ENCODE measurements around the gene LANCL2. TPM values are rescaled to one million over a fixed set of nuclear protein-coding genes. Genes with fewer than 3 reads are reported as not detected.

Gene LANCL2
- total and polyA plus RNA-seq, 2 experiments from 2014 or later, result 7.3 to 10.7 TPM

- DNase-seq (ENCODE audit: low spot score), result no peak
- Histone ChIP-seq H3K27ac (ENCODE audit: low read depth) (no peak overlapping the region), H3K4me2 (no peak overlapping the region), H2AFZ (no peak overlapping the region), H3K79me2 (replicated peaks; ENCODE audit: insufficient read depth) (no peaks in the 10 kb centered on the region), H3F3A (replicated peaks; ENCODE audit: low read depth) (no peaks in the 10 kb centered on the region), H3K36me3 (ENCODE audit: insufficient read depth) (no peaks in the 10 kb centered on the region; the same call in 1 of the 2 replicates), H3K27me3 (ENCODE audit: insufficient read depth) (no peaks in the 10 kb centered on the region), H3K4me1 (ENCODE audit: insufficient read depth) (no peaks in the 10 kb centered on the region), H3K9me2 (ENCODE audit: insufficient read depth) (peaks cover 3% of the 10 kb centered on the region; the same call in 1 of the 2 replicates), H4K20me1 (replicated peaks; ENCODE audit: insufficient read depth) (no peaks in the 10 kb centered on the region), H3K4me3 (no peak overlapping the region)
- H3K4me3 Mint-ChIP-seq, result no peak overlapping the region
- H3K36me3 Mint-ChIP-seq (ENCODE audit: low read depth), result peaks cover 50% of the 10 kb centered on the region
- no peak for ATAC-seq
- no peak for TF ChIP-seq ZNF331 (CRISPR knock-in tag; IDR thresholded peaks at IDR 0.05; ENCODE audit: low read depth)
- H3K27ac Mint-ChIP-seq, result no peak overlapping the region
- H3K4me1 Mint-ChIP-seq, result no peaks in the 10 kb centered on the region
- peaks cover 2% of the 10 kb centered on the region for H3K27me3 Mint-ChIP-seq (ENCODE audit: insufficient read depth, low read depth, poor library complexity)
- H3K9me3 Mint-ChIP-seq, result peaks cover 11% of the 10 kb centered on the region
These were observed 31.2 kb downstream of the LANCL2 start for GRCh38 chr7:55396233-55396785.

- H3K9me2 ChIP-seq (ENCODE audit: insufficient read depth), result peaks cover 3% of the 10 kb centered on the region; the same call in 1 of the 2 replicates
- H3K27me3 Mint-ChIP-seq (ENCODE audit: insufficient read depth, low read depth, poor library complexity), result no peaks in the 10 kb centered on the region
- DNase-seq (ENCODE audit: low spot score), result no peak
- peaks cover 44% of the 10 kb centered on the region for H3K36me3 Mint-ChIP-seq (ENCODE audit: low read depth)
- no peak overlapping the region for H2AFZ ChIP-seq
- no peak overlapping the region for H3K27ac ChIP-seq (ENCODE audit: low read depth)
- H3K4me1 Mint-ChIP-seq, result no peaks in the 10 kb centered on the region
- H3F3A ChIP-seq (replicated peaks; ENCODE audit: low read depth), result no peaks in the 10 kb centered on the region
- H3K27ac Mint-ChIP-seq, result no peak overlapping the region
- peaks cover 10% of the 10 kb centered on the region for H3K9me3 Mint-ChIP-seq
- H4K20me1 ChIP-seq (replicated peaks; ENCODE audit: insufficient read depth), result no peaks in the 10 kb centered on the region
- H3K79me2 ChIP-seq (replicated peaks; ENCODE audit: insufficient read depth), result no peaks in the 10 kb centered on the region
- H3K36me3 ChIP-seq (ENCODE audit: insufficient read depth), result no peaks in the 10 kb centered on the region
- H3K4me3 Mint-ChIP-seq, result no peak overlapping the region
- H3K4me3 ChIP-seq, result no peak overlapping the region
- no peak for ATAC-seq
- H3K27me3 ChIP-seq (ENCODE audit: insufficient read depth), result no peaks in the 10 kb centered on the region
- H3K4me2 ChIP-seq, result no peak overlapping the region
- H3K4me1 ChIP-seq (ENCODE audit: insufficient read depth), result no peaks in the 10 kb centered on the region
- TF ChIP-seq REST (IDR thresholded peaks at IDR 0.05; ENCODE audit: unreplicated experiment) (no peak), ZNF462 (CRISPR knock-in tag; IDR thresholded peaks at IDR 0.05) (no peak), ZNF114 (CRISPR knock-in tag; IDR thresholded peaks at IDR 0.05) (no peak), JUNB (IDR thresholded peaks at IDR 0.05; ENCODE audit: unreplicated experiment) (no peak), POLR2AphosphoS5 (IDR thresholded peaks at IDR 0.05; ENCODE audit: low read depth) (no peak), STAT1 (IDR thresholded peaks at IDR 0.05; ENCODE audit: unreplicated experiment) (no peak), EZH2phosphoT487 (IDR thresholded peaks at IDR 0.05; ENCODE audit: unreplicated experiment) (no peak), EZH2 (IDR thresholded peaks at IDR 0.05; ENCODE audit: low read depth, unreplicated experiment) (no peak), CTCF (conservative IDR thresholded peaks at IDR 0.05; ENCODE audit: low read depth in 2 of 2) (no peak)
These were observed 32.5 kb downstream of the LANCL2 start for GRCh38 chr7:55397617-55398016.

Measured in GM23338 (cell line).